Ecto neural progenitor cell (in vitro differentiated cells): ENCODE results near the gene KAT2B.

ENCODE experiments used
- DNase-seq: peaks from one replicate; pipeline ENCODE4 v3.0.0-alpha.2; 2018; ENCODE audit warnings: low spot score

Gene KAT2B

GRCh38 chr3:20146301-20146700 lies 106.1 kb downstream of the KAT2B start:
- DNase-seq = no peak

GRCh38 chr3:20147361-20147760 lies 107.1 kb downstream of the KAT2B start:
- DNase-seq = no peak

- no peak for DNase-seq
Measured at GRCh38 chr3:20148466-20148865, 108.2 kb downstream of the KAT2B start.

GRCh38 chr3:20154078-20154477 lies 113.8 kb downstream of the KAT2B start:
- DNase-seq = no peak

- DNase-seq = no peak
Measured at GRCh38 chr3:20154928-20155327, 114.7 kb downstream of the KAT2B start.

- DNase-seq = no peak
Measured at GRCh38 chr3:20160230-20160629, 120.0 kb downstream of the KAT2B start.

- no peak for DNase-seq
Measured at GRCh38 chr3:20161714-20162113, 121.5 kb downstream of the KAT2B start.

- no peak for DNase-seq
Measured at GRCh38 chr3:20173844-20174410, 133.7 kb downstream of the KAT2B start.

- DNase-seq = no peak
Measured at GRCh38 chr3:20181276-20181675, 141.0 kb downstream of the KAT2B start.

GRCh38 chr3:20182206-20182605 lies 142.0 kb downstream of the KAT2B start:
- no peak for DNase-seq

- DNase-seq = no peak
Measured at GRCh38 chr3:20185331-20185678, 145.1 kb downstream of the KAT2B start.

GRCh38 chr3:20185679-20186599 lies 145.7 kb downstream of the KAT2B start, which contains the start of gene SGO1:
Gene SGO1, minus strand, starts transcription at chr3:20186206. Its CDS starts 2,179 bp downstream, at chr3:20184027.
- DNase-seq = peak; percentile 99

GRCh38 chr3:20186600-20187004 lies 146.4 kb downstream of the KAT2B start:
- no peak for DNase-seq

- no peak for DNase-seq
Measured at GRCh38 chr3:20190991-20191390, 150.7 kb downstream of the KAT2B start.

GRCh38 chr3:20194793-20195460 lies 154.7 kb downstream of the KAT2B start:
- no peak for DNase-seq

- DNase-seq = no peak
Measured at GRCh38 chr3:20197775-20198174, 157.5 kb downstream of the KAT2B start.

- DNase-seq = no peak
Measured at GRCh38 chr3:20201143-20201542, 160.9 kb downstream of the KAT2B start.
